ENCODE data around the gene NDUFB5.
"Not testable (repeated sequence)": the region's sequence is repeated elsewhere in the genome, so short reads cannot be mapped to it uniquely, and the experiment has no call there.

The NDUFB5 gene

GRCh38 chr3:179640469-179640868 is 35.9 kb downstream of the NDUFB5 start:
- DNase-seq: no peak

DNA sequence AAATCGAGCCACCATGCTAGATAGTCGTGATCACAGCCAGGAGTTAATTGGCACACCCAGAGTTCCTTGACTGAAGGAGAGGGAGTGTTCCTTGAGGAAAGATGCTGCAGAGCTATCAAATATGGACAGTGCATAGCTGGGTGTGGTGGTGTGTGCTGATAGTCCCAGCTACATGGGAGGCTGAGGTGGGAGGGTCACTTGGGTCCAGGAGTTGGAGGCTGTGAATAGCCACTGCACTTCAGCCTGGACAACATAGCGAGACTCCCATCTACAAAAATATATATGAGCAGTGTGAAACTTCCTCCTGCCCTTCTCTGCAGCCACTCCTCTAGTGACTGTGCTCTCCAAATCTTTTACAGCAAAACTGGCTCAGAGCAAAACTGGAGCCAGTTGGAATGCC is 38.3 kb downstream of the NDUFB5 start:
- DNase-seq: no peak

DNA sequence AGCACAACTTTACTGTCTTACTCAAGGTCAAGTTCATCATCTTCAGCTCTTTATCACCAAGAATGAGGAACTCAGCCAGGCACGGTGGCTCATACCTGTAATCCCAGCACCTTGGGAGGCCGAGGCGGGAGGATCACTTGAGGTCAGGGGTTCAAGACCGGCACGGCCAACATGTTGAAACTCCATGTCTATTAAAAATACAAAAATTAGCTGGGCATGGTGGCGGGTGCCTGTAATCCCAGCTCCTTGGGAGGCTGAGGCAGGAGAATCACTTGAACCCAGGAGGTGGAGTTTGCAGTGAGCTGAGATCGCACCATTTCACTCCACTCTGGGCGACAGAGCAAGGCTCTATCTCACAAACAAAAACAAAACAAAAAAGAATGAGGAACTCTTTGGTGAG is 39.2 kb downstream of the NDUFB5 start:
- DNase-seq: not testable (repeated sequence)

DNA sequence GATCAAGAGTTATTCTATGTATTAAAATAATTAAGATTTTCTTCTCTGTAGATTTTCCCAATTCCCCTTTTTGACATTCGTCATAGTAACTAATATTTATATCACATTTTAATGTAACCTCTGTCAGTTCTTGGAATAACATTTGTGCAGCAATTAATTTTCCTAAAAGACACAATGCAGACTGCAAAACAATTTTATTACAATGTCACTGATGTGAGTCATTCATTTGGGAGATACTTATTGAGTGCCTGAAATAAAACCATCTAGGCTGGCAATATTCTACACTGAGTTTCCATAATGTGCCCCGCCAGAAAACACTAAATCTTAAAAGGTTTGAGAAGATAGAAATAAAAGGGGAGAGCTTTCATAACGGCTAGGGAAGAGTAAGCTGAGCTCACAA is 41.6 kb downstream of the NDUFB5 start:
- DNase-seq: no peak

GRCh38 chr3:179651687-179652446 is 47.3 kb downstream of the NDUFB5 start:
- DNase-seq: no peak

- DNase-seq: peak; percentile 87
Measured at GRCh38 chr3:179652447-179653095, 48.0 kb downstream of the NDUFB5 start, which contains the start of gene USP13. USP13 (plus strand) TSS chr3:179653040; CDS start chr3:179653226, 186 bp downstream.

DNA sequence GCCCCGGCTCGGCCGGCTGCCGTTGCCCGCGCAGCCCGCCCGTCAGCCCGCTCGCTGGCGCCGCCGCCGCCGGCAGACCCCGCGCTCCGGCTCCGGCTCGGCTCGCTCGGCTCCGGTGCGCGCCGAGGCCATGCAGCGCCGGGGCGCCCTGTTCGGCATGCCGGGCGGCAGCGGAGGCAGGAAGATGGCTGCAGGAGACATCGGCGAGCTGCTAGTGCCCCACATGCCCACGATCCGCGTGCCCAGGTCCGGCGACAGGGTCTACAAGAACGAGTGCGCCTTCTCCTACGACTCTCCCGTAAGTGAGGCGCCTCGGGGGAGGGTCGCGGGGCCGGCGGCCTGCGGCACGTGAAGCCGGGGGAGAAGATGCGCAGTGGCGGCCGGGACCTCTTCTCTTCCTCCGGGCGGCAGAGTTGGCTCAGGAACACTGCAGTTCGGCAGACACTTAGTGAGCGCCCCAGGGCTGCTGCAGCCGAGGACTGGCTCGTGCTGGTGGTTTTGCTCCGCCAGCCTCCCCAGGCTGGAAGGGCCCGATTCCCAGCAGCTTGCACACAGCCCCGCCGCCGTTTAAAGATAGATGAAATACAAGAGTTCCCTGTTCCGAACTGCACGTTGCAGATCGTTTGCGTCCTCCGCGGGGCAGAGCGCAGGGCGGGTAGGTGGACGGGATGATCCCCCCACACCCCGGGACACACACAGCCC is 48.7 kb downstream of the NDUFB5 start:
- peak; percentile 86 for DNase-seq

DNA sequence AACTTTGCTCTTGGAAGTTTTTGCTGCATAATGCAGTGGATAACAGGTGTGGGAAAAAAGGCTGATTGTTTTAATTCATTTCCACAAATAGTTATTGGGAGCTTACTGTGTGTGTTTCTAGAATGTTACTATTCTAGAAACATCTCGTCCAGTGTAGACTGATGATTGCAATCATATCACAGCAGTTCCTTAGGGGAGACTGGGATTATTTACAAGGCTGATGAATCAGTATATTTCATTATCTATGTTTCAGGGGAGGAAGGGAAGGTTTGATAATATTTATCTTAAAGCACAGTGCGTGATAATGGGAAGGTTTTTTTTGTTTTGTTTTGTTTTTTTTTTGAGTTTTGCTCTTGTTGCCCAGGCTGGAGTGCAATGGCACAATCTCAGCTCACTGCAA is 50.6 kb downstream of the NDUFB5 start:
- no peak for DNase-seq

DNA sequence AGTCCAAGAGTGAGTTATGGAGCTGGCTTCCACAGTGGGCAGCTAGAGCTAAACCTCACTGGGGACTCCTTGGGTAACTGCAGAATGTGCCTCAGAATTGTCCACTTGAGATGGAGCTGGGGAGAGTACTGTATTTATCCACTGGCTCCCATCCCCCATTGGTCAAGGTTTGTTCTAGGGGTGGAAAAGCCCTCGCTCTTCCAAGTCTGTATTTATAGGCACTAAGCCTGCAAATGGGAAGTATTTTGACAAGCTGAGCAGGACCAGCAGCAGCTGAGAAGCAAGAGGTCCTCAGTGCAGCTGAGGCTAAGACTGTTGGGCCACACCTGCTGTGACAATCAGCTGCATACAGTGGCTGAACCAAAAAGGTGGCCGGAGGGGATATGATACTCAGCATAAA is 54.0 kb downstream of the NDUFB5 start:
- no peak for DNase-seq

DNA sequence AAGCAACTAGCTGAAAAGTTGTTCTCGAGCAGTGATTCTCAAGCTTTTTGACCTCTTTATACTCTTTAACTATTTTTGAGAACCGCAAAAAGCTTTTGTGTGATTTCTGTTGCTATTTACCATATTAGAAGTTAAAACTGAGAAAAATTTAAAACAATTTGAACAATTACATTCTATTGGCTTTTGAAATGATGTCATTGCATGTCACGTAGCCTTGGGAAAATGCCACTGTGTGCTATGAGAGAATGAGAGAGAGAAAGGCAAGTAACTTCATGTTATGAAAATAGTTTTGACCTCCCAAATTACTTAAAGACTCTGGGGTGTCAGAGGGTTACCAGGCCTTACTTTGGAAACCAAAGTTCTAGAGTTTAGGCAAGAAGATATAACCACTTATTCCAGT is 56.3 kb downstream of the NDUFB5 start:
- DNase-seq: no peak

DNA sequence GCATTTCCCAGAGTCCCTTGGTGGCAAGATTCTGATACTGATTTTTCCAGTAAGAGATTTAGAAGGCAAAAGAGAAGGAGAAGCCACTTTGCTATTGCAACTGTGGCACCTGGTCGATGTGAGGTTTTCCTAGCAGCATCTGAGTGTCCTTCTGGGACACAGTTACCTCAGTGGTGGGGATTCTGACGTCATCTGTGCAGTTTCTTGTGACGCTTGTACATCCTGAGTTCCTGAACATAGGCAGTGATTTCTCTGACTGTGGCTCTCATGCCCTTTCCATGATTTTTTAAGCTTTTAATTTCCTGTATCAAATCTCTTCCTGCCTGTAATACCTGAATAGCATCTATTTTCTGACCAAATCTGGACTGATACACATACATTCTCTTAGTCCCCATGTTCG is 57.2 kb downstream of the NDUFB5 start:
- DNase-seq: no peak

- no peak for DNase-seq
Measured at GRCh38 chr3:179663093-179663492, 58.5 kb downstream of the NDUFB5 start.

DNA sequence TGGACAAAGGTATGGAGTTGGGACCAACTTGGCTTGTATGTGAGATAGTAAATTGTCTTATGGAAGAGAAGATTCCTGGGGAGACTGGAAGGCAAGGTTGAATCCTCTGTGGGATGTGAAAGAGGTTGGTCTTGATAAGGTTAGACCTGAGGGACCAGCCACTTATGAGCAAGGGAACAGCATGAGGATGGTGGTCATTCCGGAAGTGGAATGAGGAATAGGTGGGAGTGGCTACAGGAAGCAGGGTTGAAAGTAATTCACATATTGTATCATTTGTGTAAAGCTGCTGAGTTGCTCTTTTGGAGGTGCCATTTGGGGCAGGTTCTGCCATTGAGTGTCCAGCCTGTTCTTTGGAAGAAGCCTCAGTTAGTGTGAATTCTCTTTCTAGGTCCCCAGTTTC is 61.4 kb downstream of the NDUFB5 start:
- no peak for DNase-seq

GRCh38 chr3:179666436-179667035 is 61.9 kb downstream of the NDUFB5 start:
- peak; percentile 45 for DNase-seq

GRCh38 chr3:179668429-179668828 is 63.8 kb downstream of the NDUFB5 start:
- no peak for DNase-seq

DNA sequence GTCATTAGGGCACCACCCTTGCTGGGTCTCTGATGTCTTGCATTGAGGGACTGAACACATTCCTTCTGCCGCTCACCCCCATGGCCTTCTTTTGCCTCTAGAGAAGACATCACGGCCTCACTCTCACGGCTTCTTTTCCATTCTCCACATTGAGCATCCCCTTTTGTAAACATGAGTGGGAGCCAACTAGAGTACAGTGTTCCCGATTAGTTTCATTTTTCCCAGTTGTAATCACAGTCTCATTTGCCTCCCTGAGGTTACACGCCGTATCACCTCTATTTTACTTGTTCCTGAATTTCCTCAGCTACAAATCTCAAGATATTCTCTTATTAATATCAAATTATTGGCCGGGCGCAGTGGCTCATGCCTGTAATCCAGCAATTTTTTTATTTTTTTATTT is 65.7 kb downstream of the NDUFB5 start:
- no peak for DNase-seq

DNA sequence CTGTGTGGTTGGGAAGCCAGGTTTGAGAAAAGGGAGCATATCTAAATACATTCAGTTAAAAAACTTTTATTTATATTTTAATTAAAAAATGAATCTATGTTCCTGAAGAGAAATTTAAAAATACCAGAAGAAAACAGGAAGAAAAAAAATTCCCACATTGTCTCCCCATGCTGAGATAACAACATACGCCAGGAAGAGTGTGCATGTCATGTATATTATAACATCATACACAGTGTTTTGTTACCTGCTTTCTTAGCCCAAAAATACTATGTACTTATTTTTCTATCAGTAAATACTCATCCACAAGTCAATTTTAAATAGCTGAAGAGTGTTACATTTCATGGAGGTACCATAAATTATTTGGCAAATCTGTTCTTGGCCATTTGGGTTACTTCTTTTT is 66.7 kb downstream of the NDUFB5 start:
- no peak for DNase-seq

- no peak for DNase-seq
Measured at GRCh38 chr3:179671747-179672242, 67.2 kb downstream of the NDUFB5 start.

DNA sequence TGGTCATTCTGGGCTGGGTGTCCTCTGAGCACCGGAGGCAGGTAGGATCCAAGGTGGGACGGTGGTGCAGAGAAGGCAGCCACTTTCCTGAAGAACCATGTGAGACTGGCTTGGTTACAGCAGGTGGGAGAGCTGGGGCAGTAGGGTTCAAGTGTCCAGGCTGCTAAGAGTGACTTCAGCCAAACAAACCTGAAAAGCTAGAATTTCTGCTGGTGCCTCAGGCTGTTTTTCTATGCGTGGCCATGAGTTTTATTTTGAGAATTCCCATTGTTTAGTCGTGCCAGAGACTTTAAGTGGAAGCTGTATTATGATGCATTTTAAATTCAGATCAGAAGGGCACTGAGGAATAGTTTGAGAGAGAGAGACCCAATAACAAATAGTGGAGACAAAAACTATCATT is 68.3 kb downstream of the NDUFB5 start:
- no peak for DNase-seq

GRCh38 chr3:179673523-179673922 is 68.9 kb downstream of the NDUFB5 start:
- DNase-seq: no peak

GRCh38 chr3:179676081-179676480 is 71.5 kb downstream of the NDUFB5 start:
- DNase-seq: no peak

Data from left hindlimb (tissue), 1 donor.